HG03520 (cell line): ENCODE measurements around the gene ABCC12.

ENCODE experiments used
- ATAC-seq: cut with Tn5 transposase; IDR thresholded peaks from one replicate; pipeline ENCODE4 v1.9.1; 2021; ENCODE audit warnings: mild to moderate bottlenecking, moderate library complexity; ENCODE audit not compliant: unreplicated experiment

ABCC12 gene

DNA sequence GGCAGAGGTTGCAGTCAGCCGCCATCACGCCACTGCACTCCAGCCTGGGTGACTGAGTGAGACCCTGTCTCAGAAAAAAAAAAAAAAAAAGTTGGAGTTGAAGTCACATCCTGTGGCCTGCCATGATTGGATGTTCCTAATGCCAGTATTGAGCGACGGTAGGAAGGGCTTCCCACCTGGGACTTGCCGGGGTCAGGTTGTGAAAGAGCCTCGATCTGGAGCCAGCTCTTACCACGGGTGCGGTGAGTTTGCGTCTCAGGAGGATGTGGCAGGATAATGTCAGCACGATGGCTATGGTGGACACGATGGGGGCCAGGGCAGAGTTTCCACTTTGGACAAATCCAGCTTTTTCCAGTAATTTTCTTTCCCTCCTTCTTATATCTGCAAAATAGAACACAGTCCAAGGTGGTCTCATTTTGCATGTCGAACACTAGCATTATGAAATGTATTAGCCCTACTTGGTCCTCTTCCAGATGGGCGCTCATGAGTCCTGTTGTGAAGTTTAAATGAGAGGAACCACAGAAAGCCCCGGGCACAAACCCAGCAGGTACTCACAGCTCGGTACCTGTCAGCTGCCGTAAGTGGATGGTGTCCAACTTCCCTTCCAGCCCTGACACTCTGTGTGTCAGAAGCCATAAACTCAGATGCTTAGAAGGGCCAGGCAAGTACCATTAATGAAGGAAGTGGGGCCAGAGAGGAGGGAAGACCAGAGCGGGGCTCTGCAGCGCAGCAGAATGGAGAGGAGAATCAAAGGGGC lies 22.2 kb downstream of the ABCC12 start:
- ATAC-seq, result no peak

GRCh38 chr16:48132696-48133095 lies 23.1 kb downstream of the ABCC12 start:
- ATAC-seq, result no peak

GRCh38 chr16:48131201-48131935 lies 24.4 kb downstream of the ABCC12 start:
- ATAC-seq, result no peak

DNA sequence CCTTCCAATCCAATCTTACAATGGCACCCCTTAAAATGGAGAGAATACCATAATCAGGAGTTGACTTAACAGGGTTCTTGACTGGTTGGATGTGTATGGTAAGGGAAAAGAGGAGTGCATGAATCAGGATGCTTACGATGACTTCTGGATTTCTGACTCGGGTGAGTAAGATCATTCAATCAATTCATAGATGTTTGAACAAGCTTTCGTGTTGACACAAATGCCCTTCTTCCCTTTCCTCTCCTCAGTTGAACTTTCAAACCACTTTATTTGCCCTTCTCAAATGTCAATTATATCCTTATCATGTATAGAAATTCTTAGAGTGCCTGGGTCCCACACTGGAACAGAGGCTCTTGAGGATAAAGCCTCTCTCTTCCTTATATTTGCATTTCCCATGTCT lies 25.9 kb downstream of the ABCC12 start:
- no peak for ATAC-seq

GRCh38 chr16:48128769-48129168 lies 27.0 kb downstream of the ABCC12 start:
- ATAC-seq, result no peak

- ATAC-seq, result no peak
Observed at GRCh38 chr16:48126801-48127644, 28.8 kb downstream of the ABCC12 start.

DNA sequence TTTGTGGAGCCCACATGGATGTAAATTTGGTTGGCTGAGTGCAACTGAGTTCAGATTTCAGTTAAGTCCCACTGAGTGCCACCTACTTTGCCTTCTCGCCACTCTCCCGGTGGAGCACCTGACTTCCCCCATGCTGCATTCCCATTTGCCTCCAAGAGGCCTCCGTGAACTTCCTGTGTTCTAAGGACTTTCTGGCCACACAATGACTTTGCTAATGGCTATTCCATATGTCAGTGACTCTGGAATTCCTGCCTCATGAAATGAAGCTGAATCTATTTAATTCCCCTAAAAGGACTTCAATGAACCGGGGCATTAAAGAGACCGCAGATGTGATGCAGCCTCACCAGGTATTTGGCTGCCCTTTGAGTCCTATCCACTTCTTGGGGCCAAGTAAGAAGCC lies 29.9 kb downstream of the ABCC12 start:
- ATAC-seq, result no peak

DNA sequence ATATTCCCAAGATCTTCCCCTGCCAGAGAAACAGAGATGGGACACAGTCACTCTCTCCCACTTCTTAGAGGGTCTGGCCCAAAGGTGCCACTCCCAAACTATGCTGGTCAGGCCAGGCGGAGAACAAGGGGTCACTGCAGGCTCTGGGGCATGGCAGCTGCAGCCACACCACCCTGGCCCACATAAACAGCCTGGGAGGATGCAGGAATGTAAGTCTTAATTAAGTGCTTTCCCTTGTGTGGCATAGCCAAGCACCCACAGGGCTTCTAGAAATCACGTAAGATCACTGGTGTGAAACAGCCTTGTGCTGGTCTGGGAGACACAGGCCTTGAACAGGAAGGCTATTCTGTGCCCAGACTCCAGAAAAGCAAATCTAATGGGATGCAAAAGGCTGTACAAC lies 31.5 kb downstream of the ABCC12 start:
- no peak for ATAC-seq

- peak; percentile 56 for ATAC-seq
Observed at GRCh38 chr16:48123104-48123788, 32.5 kb downstream of the ABCC12 start.

GRCh38 chr16:48121276-48121675 lies 34.5 kb downstream of the ABCC12 start:
- no peak for ATAC-seq

DNA sequence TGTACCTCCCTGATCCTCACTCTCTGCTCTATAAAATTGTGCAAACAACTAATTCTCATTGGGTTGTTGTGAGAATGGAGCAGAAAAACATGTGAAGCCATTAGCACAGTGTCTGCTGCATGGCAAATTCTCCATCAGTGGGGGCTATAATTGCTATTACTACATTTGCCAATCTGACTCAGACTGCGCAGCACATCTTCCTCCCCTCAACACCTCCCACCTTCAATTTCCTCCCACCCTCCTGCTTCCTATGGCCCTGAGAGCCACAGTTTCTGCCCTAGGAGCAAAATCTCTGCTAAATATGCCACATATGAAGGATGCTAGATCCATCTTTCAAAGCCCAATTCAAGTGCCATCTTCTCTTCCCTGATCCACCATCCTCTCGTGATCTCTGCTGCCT lies 37.0 kb downstream of the ABCC12 start:
- ATAC-seq, result no peak

DNA sequence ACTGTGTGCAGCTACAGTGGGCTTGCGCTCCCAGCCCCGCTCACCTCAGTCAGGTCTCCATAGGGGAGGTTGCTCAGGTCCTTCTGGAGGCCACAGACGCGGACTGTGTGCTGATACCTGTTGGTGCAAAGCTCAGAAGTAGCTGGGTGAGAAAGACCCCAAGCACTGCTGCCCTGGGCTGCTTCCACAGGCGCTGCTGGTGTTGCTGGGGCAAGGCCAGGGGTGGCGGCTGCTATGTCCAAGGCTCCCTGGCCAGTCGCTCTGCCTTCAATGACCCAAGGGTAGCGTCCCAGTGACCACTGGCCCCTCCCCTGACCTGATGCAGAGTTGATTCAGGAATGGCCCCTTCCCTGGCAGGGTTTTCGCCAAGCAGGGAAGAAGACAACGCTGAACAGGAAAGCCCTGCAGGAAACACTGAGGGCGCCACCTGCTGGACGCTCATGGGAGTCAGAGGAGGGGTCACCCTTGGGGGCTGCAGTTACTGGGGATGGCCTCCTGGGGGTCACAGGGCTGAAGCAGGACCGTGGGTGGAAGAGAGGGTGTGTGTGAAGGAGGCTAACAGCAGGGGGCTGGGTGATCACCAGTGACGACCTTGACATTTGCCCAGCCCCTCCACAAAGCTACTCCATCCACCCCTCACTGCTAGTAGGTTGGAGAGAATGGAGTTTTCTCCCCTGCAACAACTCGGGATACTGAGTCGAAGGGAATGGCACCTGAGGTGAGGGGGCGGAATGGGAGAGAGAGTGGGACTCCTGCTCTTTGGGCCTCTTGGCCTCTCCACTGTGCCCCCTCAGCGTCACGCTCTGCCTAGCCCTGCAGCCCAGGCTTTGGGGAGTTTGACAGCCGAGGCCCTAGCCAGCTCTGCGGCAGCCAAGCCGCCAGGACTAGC lies 38.3 kb downstream of the ABCC12 start:
- no peak for ATAC-seq

- ATAC-seq, result no peak
Observed at GRCh38 chr16:48115299-48115698, 40.5 kb downstream of the ABCC12 start.

DNA sequence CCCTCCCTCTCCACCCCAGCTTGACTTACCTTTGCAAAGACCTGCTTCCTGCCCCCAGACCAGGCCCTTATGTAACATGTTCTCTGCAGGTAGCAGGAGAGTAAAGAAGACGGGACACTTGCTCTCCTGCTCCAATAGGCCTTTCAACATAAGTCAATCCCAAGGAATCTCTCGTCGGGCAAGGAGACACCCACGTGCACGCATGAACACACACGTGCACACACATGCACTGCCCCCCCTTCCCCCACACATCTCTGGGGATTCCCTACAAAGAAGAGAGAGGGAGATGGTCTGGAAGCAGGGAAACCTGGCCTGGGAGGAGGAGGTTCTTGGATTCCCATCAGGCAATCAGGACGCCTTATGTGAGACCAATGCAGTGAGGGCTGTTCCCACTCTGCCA lies 41.4 kb downstream of the ABCC12 start:
- no peak for ATAC-seq

GRCh38 chr16:48113471-48113870 lies 42.3 kb downstream of the ABCC12 start:
- no peak for ATAC-seq

DNA sequence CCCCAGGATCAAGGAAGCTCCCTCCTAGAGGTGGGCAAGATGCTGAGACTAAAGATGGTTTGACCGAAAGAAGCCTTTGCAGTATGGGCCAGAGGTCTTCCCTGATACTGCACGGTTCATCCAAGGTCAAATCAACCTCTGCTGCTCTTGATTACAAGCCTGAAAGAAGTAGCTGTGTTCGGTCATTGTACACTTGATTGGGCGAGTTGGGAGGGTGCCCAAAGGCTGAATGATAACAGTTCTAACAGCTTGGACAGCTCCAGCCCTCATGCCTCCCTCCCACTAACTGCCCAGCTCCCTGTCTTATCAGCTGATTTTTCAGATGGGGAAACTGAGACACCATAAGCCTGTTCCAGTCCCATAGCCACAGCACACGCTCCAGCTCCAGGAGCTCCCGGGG lies 42.8 kb downstream of the ABCC12 start:
- no peak for ATAC-seq

- ATAC-seq, result no peak
Observed at GRCh38 chr16:48112600-48112999, 43.2 kb downstream of the ABCC12 start.

GRCh38 chr16:48110982-48111381 lies 44.8 kb downstream of the ABCC12 start:
- ATAC-seq, result no peak

DNA sequence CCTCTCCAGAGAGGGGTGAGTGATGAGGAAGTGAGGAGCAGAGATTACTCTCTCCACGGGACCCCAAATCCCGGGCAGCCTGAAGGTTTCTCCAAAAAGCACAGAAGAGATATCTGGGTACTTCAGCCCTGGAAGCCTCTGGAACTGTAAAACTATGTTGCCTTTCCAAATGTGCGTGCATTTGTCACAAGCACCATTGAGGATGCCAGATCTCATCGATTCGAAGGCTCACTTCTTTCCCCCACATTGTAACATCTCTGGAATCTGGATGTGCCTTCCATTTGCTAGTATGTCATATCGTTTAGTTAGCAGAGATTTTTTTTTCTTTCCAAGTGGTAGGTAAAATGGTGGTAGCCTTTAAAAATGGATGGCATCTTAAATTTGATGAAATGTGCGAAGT lies 45.8 kb downstream of the ABCC12 start:
- ATAC-seq, result no peak

- ATAC-seq, result no peak
Observed at GRCh38 chr16:48109475-48109874, 46.3 kb downstream of the ABCC12 start.
